Activated CD4-positive, alpha-beta T cell treated with anti-CD3 and anti-CD28 coated beads, Interleukin-2, Interleukin-4, amounts not matched to agents 100 ng/mL and 50 ng/mL, durations not matched to agents 16 hours and 8 hours (primary cell): ENCODE measurements around the gene UFM1.
"Not testable (repeated sequence)": the region's sequence is repeated elsewhere in the genome, so short reads cannot be mapped to it uniquely, and the experiment has no call there.

Experiments
- DNase-seq: peaks from one replicate; pipeline ENCODE4 v3.0.0-alpha.2; 2020; ENCODE audit warnings: low spot score

UFM1 gene

DNA sequence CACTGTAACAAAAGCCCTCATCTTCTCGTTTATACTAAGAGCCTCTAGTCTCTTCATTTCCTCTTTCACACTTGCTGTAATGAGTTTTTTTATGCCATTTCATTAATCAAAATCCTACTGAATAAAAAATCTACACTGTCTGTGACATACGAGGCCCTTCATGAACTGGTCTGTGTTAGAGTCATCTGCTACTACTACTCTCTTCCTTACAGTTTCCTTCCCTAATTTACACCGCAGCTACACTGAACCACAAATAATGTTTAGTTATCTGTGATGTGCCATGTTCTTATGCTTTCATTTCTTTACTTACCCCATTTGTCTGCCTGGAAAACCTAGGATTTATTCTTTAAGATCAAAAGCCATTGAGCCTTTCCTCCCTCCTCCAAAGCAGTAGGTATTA lies 16.0 kb downstream of the UFM1 start:
- DNase-seq, result no peak

DNA sequence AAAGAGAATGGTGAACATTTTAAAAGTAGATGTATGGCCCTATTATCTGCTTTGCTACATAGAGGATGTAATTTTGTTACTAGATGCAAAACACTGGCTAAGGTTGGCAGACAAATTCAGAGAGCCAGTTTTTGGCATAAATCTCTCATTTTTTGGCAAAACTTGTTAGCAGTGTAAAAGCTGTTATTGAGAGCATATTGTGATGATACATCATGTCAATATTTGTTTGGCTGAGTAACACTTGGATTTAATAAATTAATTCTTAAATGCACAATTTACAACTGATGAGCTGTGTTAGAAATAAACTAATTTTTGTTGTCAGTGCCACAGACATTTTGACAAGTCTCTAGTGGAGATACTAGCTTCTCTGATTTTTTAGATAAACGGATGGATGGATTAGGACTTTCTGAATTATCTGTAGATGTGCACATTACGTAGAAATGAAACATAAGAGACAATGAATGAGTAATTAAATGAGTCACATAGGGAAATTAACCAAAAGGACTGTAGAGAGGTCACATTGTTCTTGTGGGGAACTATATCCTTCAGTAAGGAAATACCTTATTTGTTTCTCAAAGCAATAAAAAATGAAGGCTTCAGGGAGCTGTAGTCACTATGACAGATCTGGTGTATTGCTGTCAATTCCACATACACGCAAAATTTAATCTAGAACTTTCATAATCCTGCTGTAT lies 17.4 kb downstream of the UFM1 start:
- no peak for DNase-seq

DNA sequence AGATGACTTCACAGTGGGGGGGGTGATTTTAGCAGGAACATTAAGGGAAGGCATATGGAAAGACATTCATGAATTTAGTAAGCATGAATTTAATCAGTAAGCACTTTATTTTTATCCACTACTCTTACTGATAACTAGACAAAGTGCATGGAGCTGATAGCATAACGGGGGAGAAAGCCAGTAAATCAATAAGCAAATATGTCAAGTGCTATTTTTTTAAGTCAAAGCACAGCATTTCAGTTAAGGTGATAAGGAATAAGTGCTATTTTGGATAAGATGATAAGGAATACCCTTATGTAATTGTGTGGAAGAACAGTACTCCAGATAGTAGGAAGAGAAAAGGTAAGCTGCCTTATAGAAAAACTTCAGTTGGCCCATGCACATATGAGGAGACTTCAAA lies 19.4 kb downstream of the UFM1 start:
- DNase-seq, result no peak

DNA sequence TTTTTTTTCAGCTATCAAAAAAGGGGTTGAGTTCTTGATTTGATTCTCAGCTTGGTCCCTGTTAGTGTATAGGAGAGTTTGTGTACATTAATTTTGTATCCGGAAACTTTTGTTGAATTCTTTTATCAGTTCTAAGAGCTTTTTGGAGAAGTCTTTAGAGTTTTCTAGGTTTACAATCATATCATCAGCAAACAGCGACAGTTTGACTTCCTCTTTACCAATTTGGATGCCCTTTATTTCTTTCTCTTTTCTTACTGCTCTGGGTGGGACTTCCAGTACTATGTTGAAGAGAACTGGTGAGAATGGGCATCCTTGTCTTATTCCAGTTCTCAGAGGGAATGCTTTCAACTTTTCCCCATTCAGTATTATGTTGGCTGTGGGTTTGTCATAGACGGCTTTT lies 20.4 kb downstream of the UFM1 start:
- not testable (repeated sequence) for DNase-seq

DNA sequence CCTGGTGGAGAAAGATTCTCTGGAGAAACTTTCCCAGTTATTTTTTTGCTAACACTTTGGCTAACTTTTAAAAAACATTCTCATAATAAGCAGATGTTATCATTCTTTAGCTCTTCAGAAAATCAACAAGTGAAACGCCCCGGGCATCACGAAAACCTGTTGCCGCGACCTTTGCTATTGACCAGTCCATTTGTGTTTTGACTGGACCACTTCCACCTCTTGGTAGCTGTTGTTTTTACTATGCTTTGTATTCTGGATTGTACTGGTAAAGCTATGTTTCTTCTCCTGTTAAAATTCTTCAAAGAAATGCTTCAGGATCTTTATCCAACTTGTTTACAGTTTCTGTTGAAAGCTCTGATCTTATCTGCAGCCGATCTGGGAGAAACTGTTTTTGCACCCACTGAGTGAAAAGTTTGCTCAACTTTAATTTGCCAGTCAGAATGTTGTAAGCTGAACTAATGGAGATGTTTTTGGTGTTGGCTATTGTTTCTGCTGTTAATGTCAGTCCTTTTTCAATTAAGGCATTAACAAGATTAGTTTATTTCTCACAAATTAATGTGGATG lies 23.3 kb downstream of the UFM1 start:
- no peak for DNase-seq

DNA sequence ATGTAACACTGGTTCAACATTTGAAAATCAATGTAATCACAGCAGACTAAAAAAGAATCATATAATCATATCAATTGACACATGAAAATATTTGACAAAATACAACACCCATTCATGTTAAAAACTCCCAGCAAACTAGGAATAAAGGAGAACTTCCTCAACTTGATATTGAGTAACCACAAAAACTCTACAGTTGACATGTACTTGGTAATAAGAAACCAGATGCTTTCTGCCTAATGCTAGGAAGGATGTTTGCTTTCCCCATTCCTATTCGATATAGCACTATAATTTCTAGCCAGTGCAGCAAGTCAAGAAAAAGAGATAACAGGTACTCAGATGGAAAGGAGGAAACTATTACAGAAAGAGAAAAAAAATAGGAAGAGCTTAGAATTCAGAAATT lies 26.9 kb downstream of the UFM1 start:
- no peak for DNase-seq

DNA sequence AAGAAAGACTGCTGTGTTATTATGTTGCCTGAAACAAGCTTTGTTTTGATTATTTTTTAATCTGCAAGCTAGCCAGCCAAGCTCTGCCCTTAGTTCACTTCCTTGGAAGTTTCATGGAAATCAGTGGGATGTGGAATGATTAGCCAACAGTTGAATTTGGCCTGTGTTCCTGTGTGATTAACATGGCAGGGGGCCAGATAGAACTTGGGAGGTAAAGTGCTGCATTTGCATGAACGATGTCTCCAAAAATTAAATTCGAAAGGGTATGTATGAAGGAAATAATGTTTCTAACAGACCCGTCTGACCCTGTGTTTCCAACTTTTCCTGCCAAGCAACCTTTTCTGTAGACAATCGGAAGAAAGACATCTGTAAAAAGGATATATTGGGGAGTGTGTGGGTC lies 32.2 kb downstream of the UFM1 start:
- no peak for DNase-seq

DNA sequence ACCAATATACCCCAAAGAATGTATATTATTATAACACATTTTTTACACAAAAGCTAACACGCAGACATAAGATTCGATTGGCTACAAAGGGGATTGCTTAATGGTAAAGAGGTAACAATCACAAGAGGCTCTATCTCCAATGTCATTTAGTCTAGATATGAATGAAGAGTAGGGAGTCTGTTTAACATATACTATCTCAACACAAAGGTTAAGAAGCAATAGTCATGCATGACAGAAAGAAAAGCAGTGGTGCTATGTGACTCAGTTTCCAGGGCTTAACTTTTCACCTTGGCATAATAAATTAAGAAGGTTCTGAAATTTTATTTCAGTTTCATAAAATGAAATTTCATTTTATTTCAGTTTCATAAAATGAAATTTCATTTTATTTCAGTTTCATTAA lies 33.3 kb downstream of the UFM1 start:
- no peak for DNase-seq

DNA sequence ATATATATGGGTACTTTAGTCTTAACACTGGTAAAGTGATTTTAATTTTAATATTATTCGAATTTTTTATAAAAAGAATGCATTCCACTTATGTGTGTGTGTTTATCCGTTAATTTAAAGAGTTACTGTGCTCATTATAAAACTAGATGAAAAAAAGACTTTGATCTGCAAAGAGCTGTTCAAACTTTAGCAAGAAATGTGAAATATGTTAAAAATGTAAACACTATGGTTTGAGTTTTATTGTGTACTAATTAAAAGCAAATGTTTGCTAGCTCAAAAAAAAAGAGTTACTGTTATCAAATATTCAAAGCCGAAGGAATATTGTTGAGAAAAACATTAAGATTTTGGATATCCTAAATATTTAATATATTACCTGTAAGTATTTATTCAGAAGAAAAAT lies 34.5 kb downstream of the UFM1 start:
- no peak for DNase-seq

DNA sequence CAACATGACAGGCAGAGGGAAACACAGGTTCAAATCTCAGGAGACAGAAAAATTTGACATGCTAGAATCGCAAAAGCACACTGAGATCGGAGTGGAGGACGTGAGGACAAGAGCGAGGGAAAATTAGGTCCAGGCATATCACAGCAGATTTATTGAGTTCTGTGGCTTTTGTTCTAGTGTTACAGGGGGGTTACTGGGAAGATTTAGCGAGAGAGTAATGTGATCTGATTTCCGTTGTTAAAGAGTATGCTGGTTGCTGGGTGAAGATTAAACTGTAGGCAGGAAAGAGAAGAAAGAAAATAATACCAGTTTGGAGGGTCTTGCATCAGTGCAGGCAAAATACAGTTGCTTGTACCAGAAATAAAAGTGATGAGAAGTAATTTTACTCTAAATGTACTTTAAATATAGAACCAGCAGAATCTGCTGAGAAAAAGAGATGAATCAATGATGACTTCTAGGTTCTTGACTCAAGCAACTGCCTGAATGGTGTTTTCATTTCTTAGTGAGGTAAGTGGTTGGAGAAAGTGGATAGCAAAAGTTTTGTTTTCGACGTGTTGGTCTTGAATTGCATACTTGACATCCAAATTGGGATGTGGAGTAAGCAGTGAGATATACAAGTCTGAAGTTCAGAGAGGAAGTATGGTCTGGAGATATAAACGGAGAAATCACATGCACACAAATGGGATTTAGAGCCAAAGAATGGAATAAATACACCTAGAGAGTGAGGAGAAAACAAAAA lies 35.7 kb downstream of the UFM1 start:
- no peak for DNase-seq

DNA sequence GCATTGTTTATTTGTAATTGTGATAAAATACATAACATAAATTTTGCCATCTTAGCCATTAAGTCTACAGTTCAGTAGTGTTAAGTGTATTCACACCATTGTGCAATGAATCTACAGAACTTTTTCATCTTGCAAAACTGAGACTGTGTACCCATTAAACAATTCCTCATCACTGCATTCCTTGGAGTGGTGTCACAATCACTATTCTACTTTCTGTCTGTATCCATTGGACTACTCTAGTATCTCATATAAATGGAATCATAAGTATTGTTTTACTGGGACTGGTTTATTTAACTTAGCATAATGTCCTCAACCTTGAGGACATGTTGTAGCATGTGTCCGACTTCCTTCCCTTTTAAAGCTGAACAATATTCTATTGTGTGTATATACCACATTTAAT lies 36.8 kb downstream of the UFM1 start:
- DNase-seq, result no peak

DNA sequence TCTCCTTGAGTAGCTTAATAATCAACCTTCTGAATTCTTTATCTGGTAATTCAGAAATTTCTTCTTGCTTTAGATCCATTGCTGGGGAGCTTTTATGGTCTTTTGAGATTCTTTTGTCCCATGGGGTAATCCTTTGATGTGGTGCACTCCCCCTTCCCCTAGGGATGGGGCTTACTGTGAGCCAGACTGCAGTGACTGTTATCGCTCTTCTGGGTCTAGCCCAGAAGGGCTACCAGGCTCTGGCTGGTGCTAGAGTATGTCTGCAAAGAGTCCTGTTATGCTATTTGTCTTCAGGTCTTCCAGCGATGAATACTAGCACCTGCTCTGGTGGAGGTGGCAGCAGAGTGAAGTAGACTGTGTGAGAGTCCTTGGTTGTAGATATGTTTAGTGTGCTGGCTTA lies 41.7 kb downstream of the UFM1 start:
- DNase-seq, result no peak

DNA sequence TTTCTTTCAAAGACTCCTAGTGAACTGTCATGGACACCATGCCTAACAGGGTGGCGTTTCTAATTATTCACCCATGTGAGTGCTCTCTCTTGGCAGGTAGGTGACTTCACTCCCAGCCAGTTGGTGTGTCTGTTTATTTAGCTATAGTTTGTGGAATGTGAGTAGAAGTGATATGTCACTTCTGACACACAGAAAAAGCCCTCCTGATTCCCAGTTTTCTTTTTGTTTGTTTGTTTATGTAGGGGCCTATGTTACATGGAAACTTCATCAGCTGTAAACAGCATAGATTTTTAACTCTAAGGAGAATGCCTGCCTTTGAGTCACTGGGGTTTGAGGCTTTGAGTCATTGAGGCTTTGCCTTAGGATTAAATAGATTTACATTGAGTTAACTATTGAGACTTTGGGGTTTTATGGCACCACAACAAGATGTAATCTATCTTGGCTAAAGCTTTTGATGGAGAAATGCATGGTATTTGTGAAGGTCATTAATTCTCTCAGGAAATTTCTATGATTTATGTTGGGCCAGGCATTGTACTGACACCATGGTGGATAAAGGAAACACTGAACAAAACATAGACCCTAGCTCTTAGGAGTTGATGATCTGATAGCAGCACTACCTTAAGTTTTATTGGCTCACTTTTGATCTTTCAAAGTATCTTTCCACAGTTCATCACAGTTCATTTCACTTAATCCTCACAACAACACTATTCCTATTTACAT lies 45.3 kb downstream of the UFM1 start:
- DNase-seq, result no peak

DNA sequence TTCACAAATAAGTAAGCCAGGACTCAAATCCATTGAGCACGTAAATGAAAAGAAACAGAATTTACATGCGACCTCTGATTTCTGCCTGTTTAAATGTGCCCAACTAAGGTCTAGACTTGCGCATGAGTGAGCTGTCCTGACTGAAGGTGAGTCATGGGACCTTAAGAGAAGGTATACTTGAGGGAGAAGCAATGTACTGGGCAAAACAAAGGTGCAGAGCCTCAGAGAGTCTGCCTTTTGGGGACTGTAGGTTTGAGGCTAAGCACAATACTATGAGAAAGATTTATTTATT lies 45.8 kb downstream of the UFM1 start:
- no peak for DNase-seq

DNA sequence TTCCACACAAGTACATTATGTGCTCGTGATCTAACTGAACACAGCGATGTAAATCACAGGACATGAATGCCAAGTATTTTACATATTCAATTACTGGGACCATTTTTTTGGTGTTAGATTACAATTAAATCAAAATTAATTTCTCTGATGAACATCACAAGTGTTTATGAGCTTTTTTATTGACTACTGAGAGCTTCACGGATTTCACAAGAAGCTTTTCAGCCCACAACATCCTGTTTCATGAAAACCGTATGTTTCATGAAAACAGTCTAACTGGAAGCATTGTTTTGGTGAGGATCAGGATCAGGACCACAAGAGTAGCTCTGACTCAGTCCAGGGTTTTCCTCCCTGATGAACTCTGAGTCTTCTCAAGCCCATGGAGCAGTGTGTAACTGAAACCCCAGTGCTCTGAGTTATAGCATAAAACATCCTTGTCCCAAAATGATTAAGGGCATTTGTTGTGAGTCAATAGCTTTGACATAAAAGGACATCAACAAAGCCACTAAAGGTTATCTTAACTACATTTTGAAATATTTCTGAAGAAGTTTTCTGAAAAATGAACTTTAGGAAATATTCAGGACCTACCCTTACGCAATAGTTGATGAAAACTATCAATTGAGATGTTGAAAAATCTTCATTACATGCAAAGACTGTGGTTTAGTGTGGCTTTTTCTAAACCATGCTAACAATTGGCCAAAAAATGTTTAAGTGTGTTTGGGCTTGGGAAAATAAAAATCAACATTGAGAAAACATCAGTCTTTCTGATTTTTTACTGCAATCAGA lies 49.3 kb downstream of the UFM1 start:
- DNase-seq, result peak; percentile 1

DNA sequence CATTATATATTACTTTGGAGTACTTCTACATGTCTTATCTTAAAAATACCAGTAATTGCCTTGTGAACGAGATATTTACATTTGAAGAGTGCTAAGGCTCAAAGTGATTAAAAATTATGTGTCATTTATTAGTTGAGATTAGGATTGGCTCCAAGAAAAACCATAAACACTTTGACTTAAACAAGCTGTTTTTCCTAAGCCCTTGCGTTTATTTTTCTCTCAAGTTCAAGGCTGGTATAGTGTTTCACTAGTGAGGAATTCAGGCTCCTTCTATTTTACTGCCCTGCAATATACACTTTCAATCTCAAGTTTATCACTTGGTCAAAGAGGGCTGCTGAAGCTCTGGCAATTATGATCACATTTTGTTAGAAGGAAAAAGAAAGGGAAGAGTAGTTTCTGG lies 49.9 kb downstream of the UFM1 start:
- DNase-seq, result no peak

DNA sequence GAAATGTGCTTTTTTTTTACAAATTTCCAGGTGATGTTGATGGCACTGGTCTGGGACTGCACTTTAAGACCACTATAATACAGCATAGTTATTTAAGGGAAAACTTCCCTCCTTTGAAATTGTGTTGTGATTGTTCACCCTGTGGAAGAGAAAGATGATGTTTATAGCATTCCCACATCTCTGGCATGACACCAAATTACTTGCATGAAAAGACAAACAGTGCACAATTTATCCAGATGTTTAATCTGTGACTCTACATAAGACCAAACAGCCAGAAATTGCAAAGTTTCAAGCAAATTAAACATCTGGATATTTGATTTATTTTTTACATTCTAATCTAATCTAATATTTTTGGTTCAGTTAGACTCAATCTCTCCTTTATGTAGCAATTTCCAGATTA lies 51.6 kb downstream of the UFM1 start:
- no peak for DNase-seq

DNA sequence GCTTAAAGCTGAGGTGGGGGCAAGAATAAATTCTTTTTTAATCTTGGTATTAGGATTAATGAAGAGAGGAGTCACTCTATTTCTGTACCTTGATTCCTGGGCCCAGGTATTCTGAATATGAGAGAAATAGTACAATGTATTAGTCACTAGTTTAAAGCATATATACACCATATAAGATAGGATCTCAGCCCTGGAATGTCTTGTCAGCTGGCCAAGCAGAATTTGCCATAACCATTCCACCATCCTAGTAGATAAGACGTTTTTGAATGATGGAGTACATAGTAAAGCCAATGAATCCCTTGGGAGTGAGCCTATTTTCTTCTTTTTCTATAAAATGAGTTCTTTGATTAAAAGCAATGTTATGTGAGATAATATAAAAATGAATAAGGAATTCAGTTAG lies 55.6 kb downstream of the UFM1 start:
- DNase-seq, result no peak

DNA sequence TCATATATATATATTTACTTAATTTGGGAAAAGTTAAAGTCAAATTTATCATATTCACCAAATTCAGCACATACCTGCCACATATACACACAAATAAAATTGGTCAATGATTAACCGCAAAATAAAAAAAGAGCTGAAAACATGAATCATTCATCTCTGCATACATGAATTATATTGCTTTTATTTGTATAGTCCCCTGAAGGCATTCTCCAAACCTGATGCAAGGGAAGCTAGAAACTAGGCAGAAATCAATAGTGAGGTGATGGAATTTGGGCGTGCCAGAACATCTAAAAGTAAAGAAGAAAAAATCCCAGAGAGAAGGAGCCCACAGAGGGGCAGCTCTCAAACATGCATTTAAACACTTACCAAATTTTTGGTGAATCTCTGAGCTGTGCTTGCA lies 60.1 kb downstream of the UFM1 start:
- DNase-seq, result no peak

DNA sequence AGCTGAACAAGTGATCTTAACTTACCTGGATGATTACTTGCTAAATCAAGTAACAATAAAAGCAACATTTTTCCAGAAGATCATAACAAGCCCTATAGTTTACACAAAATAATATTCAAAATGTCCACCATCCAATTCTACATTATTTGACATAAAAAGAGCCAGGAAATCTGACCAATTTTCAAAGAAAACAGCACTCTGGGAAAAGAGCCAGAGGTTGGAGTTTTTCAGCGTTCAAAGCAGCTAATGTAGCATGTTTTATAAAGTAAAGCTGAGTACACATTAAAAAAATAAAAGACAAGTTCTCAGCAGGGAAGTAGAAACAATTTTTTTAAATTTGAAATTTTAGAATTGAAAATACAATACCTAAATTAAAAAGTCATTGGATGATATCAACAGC lies 62.6 kb downstream of the UFM1 start:
- DNase-seq, result no peak
